Fibroblast of lung (primary cell): ENCODE data around the gene PVALB. TPM values are rescaled to one million over a fixed set of nuclear protein-coding genes. Genes with fewer than 3 reads are reported as not detected.

Experiments used
- DNase-seq, 2 donors: peaks; one replicate each; pipeline versions ENCODE4 v3.0.0 to v3.0.0-alpha.2; 2010; ENCODE audit warnings: low read depth in 2 of 2
- H2AFZ ChIP-seq: 2 replicates; pipeline ENCODE4 v1.5.1; 2012; ENCODE audit warnings: low read length, control low read depth, inconsistent platforms
- H3K27ac ChIP-seq: 2 replicates; pipeline ENCODE4 v1.5.1; 2011; ENCODE audit warnings: low read length, control low read depth; ENCODE audit not compliant: insufficient read depth
- H3K27me3 ChIP-seq: 2 replicates; pipeline ENCODE4 v1.5.1; 2011; ENCODE audit warnings: mild to moderate bottlenecking, low read length; ENCODE audit not compliant: control insufficient read depth, insufficient read depth
- H3K36me3 ChIP-seq: 2 replicates; pipeline ENCODE4 v1.5.1; 2011; ENCODE audit warnings: low read length; ENCODE audit not compliant: control insufficient read depth, insufficient read depth
- H3K4me1 ChIP-seq: 2 replicates; pipeline ENCODE4 v1.5.1; 2011; ENCODE audit warnings: low read length; ENCODE audit not compliant: control insufficient read depth, insufficient read depth; ENCODE audit errors: extremely low read depth
- H3K4me2 ChIP-seq: 2 replicates; pipeline ENCODE4 v1.5.1; 2011; ENCODE audit warnings: low read length, control low read depth; ENCODE audit not compliant: insufficient read depth; ENCODE audit errors: extremely low read depth
- H3K4me3 ChIP-seq, 4 experiments: fragments of 200-600 bp in 1 of 4; sonication (generic) in 1 of 4; replicated peaks in 1 of 4; 2 replicates each; pipeline ENCODE4 v1.5.1; 2011 to 2016; ENCODE audit warnings: low read length in 4 of 4, low read depth in 3 of 4, mild to moderate bottlenecking in 3 of 4, control low read depth in 2 of 4, inconsistent platforms in 1 of 4, mixed read lengths in 1 of 4; ENCODE audit not compliant: insufficient read depth in 1 of 4; ENCODE audit errors: control extremely low read depth in 1 of 4
- H3K79me2 ChIP-seq: 2 replicates; pipeline ENCODE4 v1.5.1; 2012; ENCODE audit warnings: mild to moderate bottlenecking, low read length, inconsistent platforms; ENCODE audit not compliant: control insufficient read depth, insufficient read depth
- H3K9ac ChIP-seq: 2 replicates; pipeline ENCODE4 v1.5.1; 2011; ENCODE audit warnings: mild to moderate bottlenecking, low read length, control low read depth; ENCODE audit not compliant: insufficient read depth
- H3K9me3 ChIP-seq: 2 replicates; pipeline ENCODE4 v1.5.1; 2012; ENCODE audit warnings: low read depth, low read length; ENCODE audit not compliant: control insufficient read depth, insufficient read depth
- H4K20me1 ChIP-seq: 2 replicates; pipeline ENCODE4 v1.5.1; 2011; ENCODE audit warnings: low read length; ENCODE audit not compliant: control insufficient read depth, insufficient read depth; ENCODE audit errors: extremely low read depth
- EZH2 ChIP-seq: IDR thresholded peaks from 2 replicates; pipeline ENCODE4 v1.5.1; 2012; ENCODE audit warnings: low read length, control low read depth, mild to moderate bottlenecking; ENCODE audit errors: missing control alignments
- polyA plus RNA-seq, 2 donors: library from polyadenylated mRNA; depleted of rRNA in 1 of 2; stranded (reverse) in 1 of 2; unstranded in 1 of 2; fragments of >200 nt; gene quantifications; 2 replicates each; pipeline ENCODE4 v1.2.1, GENCODE V29; 2011 to 2012; ENCODE audit warnings: missing spikeins in 1 of 2
- total RNA-seq: library from RNA; depleted of rRNA; stranded (reverse); fragments of >200 nt; gene quantifications from 2 replicates; pipeline ENCODE4 v1.2.1, GENCODE V29; 2014
- TF ChIP-seq, protein P1 (sequence below), 2 donors: IDR thresholded peaks in 1 of 2; conservative IDR thresholded peaks in 1 of 2; 1 replicate in 1 of 2; 2 replicates in 1 of 2; pipeline ENCODE4 v1.5.1; 2011 to 2012; ENCODE audit warnings: low read length in 2 of 2, control low read depth in 1 of 2, inconsistent platforms in 1 of 2, low read depth in 1 of 2, mild to moderate bottlenecking in 1 of 2

The PVALB gene
- total and polyA plus RNA-seq, 2 donors (not counting 1 experiment from before 2014, with no cell fraction given): not detected

DNA sequence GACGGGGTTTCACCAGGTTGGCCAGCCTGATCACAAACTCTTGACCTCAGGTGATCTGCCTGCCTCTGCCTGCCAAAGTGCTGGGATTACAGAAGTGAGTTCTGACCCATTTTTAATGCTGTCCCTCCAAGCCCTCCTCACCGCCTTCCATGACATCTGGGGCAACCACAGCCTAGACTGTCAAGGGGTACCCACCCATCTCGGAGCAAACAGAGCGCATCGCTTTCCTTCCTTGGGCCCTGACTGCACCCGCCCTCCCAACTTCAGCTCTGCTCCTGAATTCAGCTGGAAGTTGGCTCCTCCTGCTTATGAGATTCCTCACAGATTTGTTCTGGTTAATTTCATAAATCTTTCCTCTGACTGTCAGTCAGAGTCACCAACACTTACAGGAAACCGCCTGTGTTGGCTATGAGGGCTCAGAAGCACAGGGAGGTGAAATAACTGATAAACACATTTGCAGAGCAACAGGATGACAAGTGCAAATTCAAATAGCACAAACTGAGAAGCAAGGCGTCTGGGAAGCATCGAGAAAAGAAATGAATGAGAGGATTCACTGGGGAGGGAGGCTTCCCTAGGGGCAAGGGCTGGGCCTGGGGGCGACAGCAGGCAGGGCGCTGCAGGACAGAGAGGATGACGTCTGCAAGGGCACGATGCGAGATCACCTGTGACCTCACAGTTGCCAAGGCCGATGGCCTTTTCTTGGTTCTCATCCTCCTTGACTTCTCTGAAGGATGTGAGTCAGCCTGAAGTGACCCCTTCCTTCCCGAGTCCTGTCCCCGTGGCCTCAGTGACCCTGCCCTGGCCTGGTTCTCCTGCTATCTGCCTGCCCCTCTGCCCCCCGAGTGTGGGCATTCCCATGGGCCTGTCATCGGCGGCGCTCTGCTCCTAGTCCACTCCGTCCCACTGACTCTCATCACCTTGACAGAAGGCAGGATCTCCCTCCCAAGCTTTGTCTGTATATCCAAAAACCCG, 47.0 kb downstream of the PVALB start:
- Histone ChIP-seq H3K36me3 (no peaks in the 10 kb centered on the region), H3K9ac (no peak overlapping the region), H3K79me2 (no peaks in the 10 kb centered on the region), H3K4me3 (no peak overlapping the region), H3K9me3 (no peaks in the 10 kb centered on the region), H3K4me1 (no peaks in the 10 kb centered on the region), H3K27ac (no peak overlapping the region), H2AFZ (no peak overlapping the region), H3K27me3 (no peaks in the 10 kb centered on the region), H3K4me2 (no peak overlapping the region), H4K20me1 (no peaks in the 10 kb centered on the region)
- DNase-seq: no peak
- TF ChIP-seq, protein P1, sequence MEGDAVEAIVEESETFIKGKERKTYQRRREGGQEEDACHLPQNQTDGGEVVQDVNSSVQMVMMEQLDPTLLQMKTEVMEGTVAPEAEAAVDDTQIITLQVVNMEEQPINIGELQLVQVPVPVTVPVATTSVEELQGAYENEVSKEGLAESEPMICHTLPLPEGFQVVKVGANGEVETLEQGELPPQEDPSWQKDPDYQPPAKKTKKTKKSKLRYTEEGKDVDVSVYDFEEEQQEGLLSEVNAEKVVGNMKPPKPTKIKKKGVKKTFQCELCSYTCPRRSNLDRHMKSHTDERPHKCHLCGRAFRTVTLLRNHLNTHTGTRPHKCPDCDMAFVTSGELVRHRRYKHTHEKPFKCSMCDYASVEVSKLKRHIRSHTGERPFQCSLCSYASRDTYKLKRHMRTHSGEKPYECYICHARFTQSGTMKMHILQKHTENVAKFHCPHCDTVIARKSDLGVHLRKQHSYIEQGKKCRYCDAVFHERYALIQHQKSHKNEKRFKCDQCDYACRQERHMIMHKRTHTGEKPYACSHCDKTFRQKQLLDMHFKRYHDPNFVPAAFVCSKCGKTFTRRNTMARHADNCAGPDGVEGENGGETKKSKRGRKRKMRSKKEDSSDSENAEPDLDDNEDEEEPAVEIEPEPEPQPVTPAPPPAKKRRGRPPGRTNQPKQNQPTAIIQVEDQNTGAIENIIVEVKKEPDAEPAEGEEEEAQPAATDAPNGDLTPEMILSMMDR (conservative IDR thresholded peaks at IDR 0.05 in 1 of 2, IDR thresholded peaks at IDR 0.05 in 1 of 2; ENCODE audit: low read depth in 1 of 2, low read length in 2 of 2): no peak
- no peak for TF ChIP-seq EZH2

DNA sequence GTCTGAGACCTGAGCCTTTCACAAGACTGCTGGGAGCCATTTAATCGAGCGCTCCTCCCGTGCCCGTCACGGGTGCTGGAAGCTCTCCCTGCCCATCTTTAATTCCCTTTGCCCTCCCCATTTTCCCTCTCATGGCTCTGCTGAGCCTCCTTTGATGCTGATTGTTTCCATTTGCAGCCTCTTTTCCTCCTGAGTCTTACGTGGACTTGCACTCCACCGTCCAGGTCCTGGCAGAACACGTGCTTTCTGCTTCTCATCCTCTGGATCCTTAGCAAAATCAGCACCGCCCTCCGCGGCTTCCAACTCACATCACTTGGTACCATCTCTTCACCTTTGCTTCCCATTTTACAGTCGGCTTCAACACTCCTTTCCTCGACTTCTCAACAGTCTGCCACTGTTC, 48.2 kb downstream of the PVALB start:
- Histone ChIP-seq H3K27me3 (no peaks in the 10 kb centered on the region), H3K4me1 (no peaks in the 10 kb centered on the region), H3K9ac (no peak overlapping the region), H4K20me1 (no peaks in the 10 kb centered on the region), H3K9me3 (no peaks in the 10 kb centered on the region), H2AFZ (no peak overlapping the region), H3K4me2 (no peak overlapping the region), H3K4me3 (no peak overlapping the region), H3K36me3 (no peaks in the 10 kb centered on the region), H3K79me2 (no peaks in the 10 kb centered on the region), H3K27ac (no peak overlapping the region)
- TF ChIP-seq, protein P1 (conservative IDR thresholded peaks at IDR 0.05 in 1 of 2, IDR thresholded peaks at IDR 0.05 in 1 of 2; ENCODE audit: low read depth in 1 of 2, low read length in 2 of 2): no peak
- TF ChIP-seq EZH2: no peak
- no peak for DNase-seq

DNA sequence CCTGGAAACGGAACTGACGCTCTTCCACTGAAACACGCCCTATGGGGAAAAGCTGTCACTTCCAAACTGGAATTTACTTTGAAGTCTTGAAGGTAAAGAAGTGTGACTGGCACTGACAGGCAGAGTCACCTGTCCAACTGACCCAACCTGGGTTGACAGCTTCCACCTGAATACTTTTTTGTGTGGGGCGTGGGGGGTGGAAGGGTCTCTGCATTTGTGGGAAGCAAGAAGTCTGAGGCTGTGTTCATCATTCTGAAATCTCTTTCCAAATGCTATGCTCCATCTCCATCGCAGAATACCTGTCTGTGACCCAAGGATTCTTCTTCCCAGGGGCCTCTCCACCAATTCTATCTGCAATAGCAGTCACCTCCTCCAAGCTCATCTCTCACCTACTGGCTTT, 48.7 kb downstream of the PVALB start:
- Histone ChIP-seq H3K4me2 (no peak overlapping the region), H3K4me3 (no peak overlapping the region), H4K20me1 (no peaks in the 10 kb centered on the region), H3K9ac (no peak overlapping the region), H3K9me3 (no peaks in the 10 kb centered on the region), H3K4me1 (no peaks in the 10 kb centered on the region), H3K79me2 (no peaks in the 10 kb centered on the region), H3K27ac (no peak overlapping the region), H3K27me3 (no peaks in the 10 kb centered on the region), H3K36me3 (no peaks in the 10 kb centered on the region), H2AFZ (no peak overlapping the region)
- DNase-seq: no peak
- no peak for TF ChIP-seq EZH2
- TF ChIP-seq, protein P1 (conservative IDR thresholded peaks at IDR 0.05 in 1 of 2, IDR thresholded peaks at IDR 0.05 in 1 of 2; ENCODE audit: low read depth in 1 of 2, low read length in 2 of 2): no peak
